Measurements from ENCODE around the gene FNDC10. TPM values are rescaled to one million over a fixed set of nuclear protein-coding genes. Genes with fewer than 3 reads are reported as not detected.
"Not testable (repeated sequence)": the region's sequence is repeated elsewhere in the genome, so short reads cannot be mapped to it uniquely, and the experiment has no call there.

The FNDC10 gene
- 4.6 TPM for total RNA-seq

- no peak for DNase-seq (ENCODE audit: low spot score)
These were observed at the start of gene FNDC10 for GRCh38 chr1:1599935-1600860. FNDC10 (minus strand) TSS chr1:1600135; CDS start chr1:1600015, 120 bp downstream.

GRCh38 chr1:1648265-1648664 lies 48.3 kb upstream of the FNDC10 start:
- not testable (repeated sequence) for DNase-seq (ENCODE audit: low spot score)

GRCh38 chr1:1647567-1648241 lies 47.8 kb upstream of the FNDC10 start:
- not testable (repeated sequence) for DNase-seq (ENCODE audit: low spot score)

GRCh38 chr1:1646326-1646725 lies 46.4 kb upstream of the FNDC10 start:
- not testable (repeated sequence) for DNase-seq (ENCODE audit: low spot score)

GRCh38 chr1:1640711-1641461 lies 41.0 kb upstream of the FNDC10 start:
- DNase-seq (ENCODE audit: low spot score), result not testable (repeated sequence)

GRCh38 chr1:1640081-1640480 lies 40.1 kb upstream of the FNDC10 start:
- DNase-seq (ENCODE audit: low spot score), result not testable (repeated sequence)

- not testable (repeated sequence) for DNase-seq (ENCODE audit: low spot score)
These were observed 39.4 kb upstream of the FNDC10 start for GRCh38 chr1:1639368-1639767.

- DNase-seq (ENCODE audit: low spot score), result not testable (repeated sequence)
These were observed 38.6 kb upstream of the FNDC10 start for GRCh38 chr1:1638528-1638927.

- DNase-seq (ENCODE audit: low spot score), result not testable (repeated sequence)
These were observed 37.5 kb upstream of the FNDC10 start for GRCh38 chr1:1637479-1637875.

GRCh38 chr1:1636621-1637478 lies 36.9 kb upstream of the FNDC10 start:
- DNase-seq (ENCODE audit: low spot score), result not testable (repeated sequence)

GRCh38 chr1:1634613-1635012 lies 34.7 kb upstream of the FNDC10 start:
- DNase-seq (ENCODE audit: low spot score), result not testable (repeated sequence)

GRCh38 chr1:1633409-1633808 lies 33.5 kb upstream of the FNDC10 start:
- not testable (repeated sequence) for DNase-seq (ENCODE audit: low spot score)

- peak; percentile 12 for DNase-seq (ENCODE audit: low spot score)
These were observed 32.0 kb upstream of the FNDC10 start, which contains the start of gene MMP23B for GRCh38 chr1:1631782-1632420. MMP23B (plus strand) TSS chr1:1632173; CDS start chr1:1632219, 46 bp downstream.

GRCh38 chr1:1630965-1631781 lies 31.2 kb upstream of the FNDC10 start:
- DNase-seq (ENCODE audit: low spot score), result peak; percentile 65

GRCh38 chr1:1630191-1630964 lies 30.4 kb upstream of the FNDC10 start:
- DNase-seq (ENCODE audit: low spot score), result peak; percentile 85

- no peak for DNase-seq (ENCODE audit: low spot score)
These were observed 29.7 kb upstream of the FNDC10 start for GRCh38 chr1:1629430-1630190.

GRCh38 chr1:1628754-1629429 lies 29.0 kb upstream of the FNDC10 start:
- DNase-seq (ENCODE audit: low spot score), result no peak
